H9 (cell line): ENCODE results near the gene TSPAN2. TPM values are rescaled to one million over a fixed set of nuclear protein-coding genes. Genes with fewer than 3 reads are reported as not detected.

Experiments used
- DNase-seq: peaks from one replicate; pipeline ENCODE4 v3.0.0-alpha.2; 2017
- H2AFZ ChIP-seq: one replicate; pipeline ENCODE4 v1.6.1; 2013; ENCODE audit warnings: mild to moderate bottlenecking, low read length, control low read depth, moderate library complexity
- H2AK5ac ChIP-seq: 2 replicates; pipeline ENCODE4 v1.6.1; 2013; ENCODE audit warnings: low read length, control low read depth, mixed read lengths; ENCODE audit not compliant: insufficient read length
- H2BK120ac ChIP-seq: one replicate; pipeline ENCODE4 v1.6.1; 2013; ENCODE audit warnings: low read depth, mild to moderate bottlenecking, low read length, control low read depth, inconsistent platforms; ENCODE audit not compliant: poor library complexity, severe bottlenecking
- H2BK12ac ChIP-seq: 2 replicates; pipeline ENCODE4 v1.6.1; 2013; ENCODE audit warnings: low read length, control low read depth, mixed read lengths, low read depth; ENCODE audit not compliant: insufficient read length
- H2BK15ac ChIP-seq: 2 replicates; pipeline ENCODE4 v1.6.1; 2013; ENCODE audit warnings: low read depth, low read length, control low read depth
- H2BK20ac ChIP-seq: one replicate; pipeline ENCODE4 v1.6.1; 2013; ENCODE audit warnings: low read depth, mild to moderate bottlenecking, low read length, control low read depth, inconsistent platforms; ENCODE audit not compliant: poor library complexity, severe bottlenecking
- H2BK5ac ChIP-seq: 2 replicates; pipeline ENCODE4 v1.6.1; 2013; ENCODE audit warnings: low read length, control low read depth, mixed read lengths; ENCODE audit not compliant: insufficient read length
- H3K14ac ChIP-seq: 2 replicates; pipeline ENCODE4 v1.6.1; 2013; ENCODE audit warnings: low read length, control low read depth; ENCODE audit not compliant: insufficient read depth
- H3K18ac ChIP-seq: 2 replicates; pipeline ENCODE4 v1.6.1; 2013; ENCODE audit warnings: low read depth, mild to moderate bottlenecking, mixed read lengths, low read length, control low read depth; ENCODE audit not compliant: insufficient read length
- H3K23ac ChIP-seq: 2 replicates; pipeline ENCODE4 v1.6.1; 2013; ENCODE audit warnings: low read length, control low read depth, mixed read lengths, low read depth; ENCODE audit not compliant: insufficient read length
- H3K23me2 ChIP-seq: 2 replicates; pipeline ENCODE4 v1.6.1; 2013; ENCODE audit warnings: low read depth, mild to moderate bottlenecking, mixed read lengths, low read length, control low read depth; ENCODE audit not compliant: insufficient read length, poor library complexity, severe bottlenecking
- H3K27ac ChIP-seq: 2 replicates; pipeline ENCODE4 v1.5.1; 2013; ENCODE audit warnings: low read length, control low read depth, mixed read lengths, low read depth; ENCODE audit not compliant: insufficient read length
- H3K27me3 ChIP-seq: 2 replicates; pipeline ENCODE4 v1.6.1; 2013; ENCODE audit warnings: low read length, control low read depth, inconsistent platforms; ENCODE audit not compliant: insufficient read depth
- H3K4ac ChIP-seq: 2 replicates; pipeline ENCODE4 v1.6.1; 2013; ENCODE audit warnings: low read depth, mild to moderate bottlenecking, control low read depth, inconsistent platforms, low read length, moderate library complexity
- H3K4me1 ChIP-seq: 2 replicates; pipeline ENCODE4 v1.6.1; 2013; ENCODE audit warnings: low read length, control low read depth, inconsistent platforms; ENCODE audit not compliant: insufficient read depth
- H3K4me2 ChIP-seq: 2 replicates; pipeline ENCODE4 v1.6.1; 2013; ENCODE audit warnings: low read length, control low read depth, mixed read lengths; ENCODE audit not compliant: insufficient read length, insufficient read depth
- H3K56ac ChIP-seq: 2 replicates; pipeline ENCODE4 v1.6.1; 2013; ENCODE audit warnings: low read depth, mild to moderate bottlenecking, mixed read lengths, low read length, control low read depth; ENCODE audit not compliant: insufficient read length
- H3K79me1 ChIP-seq: 2 replicates; pipeline ENCODE4 v1.6.1; 2013; ENCODE audit warnings: low read depth, mild to moderate bottlenecking, moderate library complexity, low read length, control low read depth, inconsistent platforms; ENCODE audit not compliant: insufficient read depth, poor library complexity, severe bottlenecking
- H3K79me2 ChIP-seq: 2 replicates; pipeline ENCODE4 v1.6.1; 2013; ENCODE audit warnings: low read length, control low read depth, inconsistent platforms; ENCODE audit not compliant: insufficient read depth
- H3K9ac ChIP-seq: 2 replicates; pipeline ENCODE4 v1.6.1; 2013; ENCODE audit warnings: low read length, control low read depth, mixed read lengths; ENCODE audit not compliant: insufficient read length; ENCODE audit errors: extremely low read depth
- H3K9me3 ChIP-seq: one replicate; pipeline ENCODE4 v1.6.1; 2013; ENCODE audit warnings: low read depth, low read length, inconsistent platforms; ENCODE audit not compliant: control insufficient read depth
- H3T11ph ChIP-seq: one replicate; pipeline ENCODE4 v1.6.1; 2013; ENCODE audit warnings: mild to moderate bottlenecking, low read length, control low read depth, inconsistent platforms
- H4K20me1 ChIP-seq: one replicate; pipeline ENCODE4 v1.6.1; 2013; ENCODE audit not compliant: control insufficient read depth, insufficient read length, insufficient read depth
- H4K5ac ChIP-seq: 2 replicates; pipeline ENCODE4 v1.6.1; 2013; ENCODE audit warnings: low read depth, mild to moderate bottlenecking, mixed read lengths, low read length, control low read depth; ENCODE audit not compliant: insufficient read length
- H4K8ac ChIP-seq: replicated peaks from 2 replicates; pipeline ENCODE4 v1.6.1; 2013; ENCODE audit warnings: low read length, control low read depth, mixed read lengths, low read depth; ENCODE audit not compliant: insufficient read length
- H4K91ac ChIP-seq: 2 replicates; pipeline ENCODE4 v1.6.1; 2013; ENCODE audit warnings: low read depth, mild to moderate bottlenecking, moderate library complexity, mixed read lengths, low read length, control low read depth; ENCODE audit not compliant: insufficient read length
- H3K27ac Mint-ChIP-seq, 3 experiments: 2 replicates in 2 of 3; 3 replicates in 1 of 3; pipeline ENCODE4 v1.8.0; 2020 to 2021; ENCODE audit warnings: mixed read lengths in 3 of 3, mild to moderate bottlenecking in 1 of 3, moderate library complexity in 1 of 3
- H3K27me3 Mint-ChIP-seq: 2 replicates; pipeline ENCODE4 v1.8.0; 2021; ENCODE audit warnings: low read depth, mild to moderate bottlenecking, moderate library complexity, mixed read lengths
- H3K36me3 Mint-ChIP-seq, 3 experiments: 2 replicates in 2 of 3; 3 replicates in 1 of 3; pipeline ENCODE4 v1.8.0; 2020 to 2021; ENCODE audit warnings: low read depth in 3 of 3, mixed read lengths in 3 of 3; ENCODE audit not compliant: insufficient read depth in 1 of 3
- H3K4me1 Mint-ChIP-seq, 2 experiments: 2 replicates each; pipeline ENCODE4 v1.8.0; 2020; ENCODE audit warnings: mixed read lengths in 2 of 2
- H3K4me3 Mint-ChIP-seq, 2 experiments: 2 replicates in 1 of 2; 3 replicates in 1 of 2; pipeline ENCODE4 v1.8.0; 2020 to 2021; ENCODE audit warnings: mild to moderate bottlenecking in 2 of 2, mixed read lengths in 2 of 2, moderate library complexity in 1 of 2
- H3K9me3 Mint-ChIP-seq, 2 experiments: 2 replicates in 1 of 2; 3 replicates in 1 of 2; pipeline ENCODE4 v1.8.0; 2020; ENCODE audit warnings: mild to moderate bottlenecking in 2 of 2, mixed read lengths in 2 of 2, moderate library complexity in 1 of 2
- CTCF ChIP-seq: fragments of 200-600 bp; sonication (generic); conservative IDR thresholded peaks from 3 replicates; pipeline ENCODE4 v1.8.0; 2021; ENCODE audit warnings: antibody characterized with exemption, mild to moderate bottlenecking
- WGBS: extraction: QIAGEN DNeasy Blood & Tissue Kit; methylation state at CpG from one replicate; pipeline ENCODE4 v1.1.7; 2013; ENCODE audit warnings: missing lambda C conversion rate, low lambda C conversion rate, mixed read lengths; ENCODE audit not compliant: insufficient read length; ENCODE audit errors: extremely low coverage; 5-methylcytosine and 5-hydroxymethylcytosine counted together
- total RNA-seq: library from RNA; stranded (reverse); gene quantifications from 2 replicates; pipeline ENCODE4 v1.2.1, GENCODE V29; 2021

Gene TSPAN2
- total RNA-seq, 1 experiment from 2014 or later: 10.8 TPM

GRCh38 chr1:115135681-115136080 is 46.4 kb upstream of the TSPAN2 start:
- TF ChIP-seq CTCF: no peak
- Histone ChIP-seq H2BK12ac (no peak overlapping the region), H2BK120ac (no peak overlapping the region), H3K23me2 (no peaks in the 10 kb centered on the region), H3K27ac (no peak overlapping the region), H3K4me1 (no peaks in the 10 kb centered on the region), H2AK5ac (no peak overlapping the region), H3K18ac (no peak overlapping the region), H2BK20ac (no peak overlapping the region), H4K91ac (no peak overlapping the region), H2AFZ (no peak overlapping the region), H3K79me1 (no peaks in the 10 kb centered on the region), H2BK5ac (no peak overlapping the region), H4K20me1 (no peaks in the 10 kb centered on the region), H3K23ac (no peak overlapping the region), H3T11ph (no peak overlapping the region), H4K8ac (no peak overlapping the region), H3K79me2 (no peaks in the 10 kb centered on the region), H2BK15ac (no peak overlapping the region), H3K27me3 (no peaks in the 10 kb centered on the region), H3K9me3 (no peaks in the 10 kb centered on the region), H3K4me2 (no peak overlapping the region), H3K4ac (no peak overlapping the region), H3K14ac (no peak overlapping the region), H4K5ac (no peak overlapping the region), H3K56ac (no peak overlapping the region), H3K9ac (no peak overlapping the region)
- Mint-ChIP-seq H3K4me3 (no peak overlapping the region), H3K36me3 (no peaks in the 10 kb centered on the region), H3K9me3 (0 out of 5 replicates have a peak, but pooled peaks cover 0 to under 1% of the 10 kb centered on the region in 2 experiments), H3K4me1 (peaks cover 4 to 6% of the 10 kb centered on the region in 2 experiments; a peak in 3 of 4 replicates), H3K27ac (no peak overlapping the region), H3K27me3 (peaks cover 8% of the 10 kb centered on the region; the same call in 1 of the 2 replicates)
- no peak for DNase-seq
- WGBS: 100% methylated on average over 1 of the region's 5 CpGs
